SH-SY5Y (cell line): ENCODE data around the gene ZDHHC14.

Experiments used
- GATA2 ChIP-seq: IDR thresholded peaks from 2 replicates; pipeline ENCODE4 v1.6.1; 2011; ENCODE audit warnings: mild to moderate bottlenecking, low read depth, low read length
- GATA3 ChIP-seq: IDR thresholded peaks from 2 replicates; pipeline ENCODE4 v1.6.1; 2011; ENCODE audit warnings: low read depth, mild to moderate bottlenecking, low read length, moderate library complexity

GRCh38 chr6:157693867-157694266 lies 312.9 kb downstream of the ZDHHC14 start:
- no peak for TF ChIP-seq GATA3
- TF ChIP-seq GATA2 = no peak
